Esophagus mucosa (tissue), 1 donor: ENCODE results near the gene TERB1. TPM values are rescaled to one million over a fixed set of nuclear protein-coding genes. Genes with fewer than 3 reads are reported as not detected.
"Not testable (repeated sequence)": the region's sequence is repeated elsewhere in the genome, so short reads cannot be mapped to it uniquely, and the experiment has no call there.

Source experiments
- ATAC-seq: fragments of 200-7000 bp; cut with Tn5 transposase; one replicate; pipeline ENCODE4 v1.9.1; 2020
- total RNA-seq: library from RNA; stranded (reverse); gene quantifications from one replicate; pipeline ENCODE4 v1.2.4, GENCODE V29; 2023
- donor health status: DM: yes; HTN: yes; CAD: no.

Gene TERB1
- total RNA-seq, 1 donor from 2014 or later: 0.08 TPM

- ATAC-seq: no peak
Measured at GRCh38 chr16:66814734-66815133, 13.3 kb upstream of the TERB1 start.

- no peak for ATAC-seq
Measured at GRCh38 chr16:66811043-66811442, 9.7 kb upstream of the TERB1 start.

- ATAC-seq: peak; percentile 92
Measured at GRCh38 chr16:66810391-66810790, 9.0 kb upstream of the TERB1 start.

GRCh38 chr16:66809765-66810164 lies 8.4 kb upstream of the TERB1 start:
- no peak for ATAC-seq

GRCh38 chr16:66802159-66802558 lies 775 bp upstream of the TERB1 start:
- no peak for ATAC-seq

- ATAC-seq: peak; percentile 8
Measured at GRCh38 chr16:66800856-66801255, 528 bp downstream of the TERB1 start.

- no peak for ATAC-seq
Measured at GRCh38 chr16:66798161-66798560, 3.2 kb downstream of the TERB1 start.

- ATAC-seq: not testable (repeated sequence)
Measured at GRCh38 chr16:66793984-66794383, 7.4 kb downstream of the TERB1 start.

GRCh38 chr16:66790130-66790733 lies 11.2 kb downstream of the TERB1 start:
- no peak for ATAC-seq

GRCh38 chr16:66787427-66787826 lies 14.0 kb downstream of the TERB1 start:
- no peak for ATAC-seq

GRCh38 chr16:66786551-66786950 lies 14.8 kb downstream of the TERB1 start:
- no peak for ATAC-seq

GRCh38 chr16:66776457-66776856 lies 24.9 kb downstream of the TERB1 start:
- ATAC-seq: no peak

- ATAC-seq: no peak
Measured at GRCh38 chr16:66774981-66775380, 26.4 kb downstream of the TERB1 start.

GRCh38 chr16:66758086-66758485 lies 43.3 kb downstream of the TERB1 start:
- no peak for ATAC-seq

- ATAC-seq: no peak
Measured at GRCh38 chr16:66754819-66755218, 46.6 kb downstream of the TERB1 start.

- ATAC-seq: no peak
Measured at GRCh38 chr16:66754211-66754610, 47.2 kb downstream of the TERB1 start.

GRCh38 chr16:66752958-66753357 lies 48.4 kb downstream of the TERB1 start:
- no peak for ATAC-seq

- no peak for ATAC-seq
Measured at GRCh38 chr16:66752379-66752778, 49.0 kb downstream of the TERB1 start.

GRCh38 chr16:66751992-66752322 lies 49.4 kb downstream of the TERB1 start:
- no peak for ATAC-seq

GRCh38 chr16:66751303-66751991 lies 49.9 kb downstream of the TERB1 start, which contains the start of gene DYNC1LI2:
DYNC1LI2 (minus strand) TSS chr16:66751609; CDS start chr16:66751591, 18 bp downstream.
- peak; percentile 93 for ATAC-seq

- ATAC-seq: peak; percentile 31
Measured at GRCh38 chr16:66751053-66751302, 50.4 kb downstream of the TERB1 start.

GRCh38 chr16:66750279-66751052 lies 50.9 kb downstream of the TERB1 start:
- ATAC-seq: peak; percentile 25

- no peak for ATAC-seq
Measured at GRCh38 chr16:66746682-66747081, 54.7 kb downstream of the TERB1 start.

GRCh38 chr16:66746048-66746447 lies 55.3 kb downstream of the TERB1 start:
- no peak for ATAC-seq
